HCEC 1CT (cell line): ENCODE data around the gene GATA5.

ENCODE experiments used
- DNase-seq: peaks from one replicate; pipeline ENCODE4 v3.0.0-alpha.2; 2017

The GATA5 gene

DNA sequence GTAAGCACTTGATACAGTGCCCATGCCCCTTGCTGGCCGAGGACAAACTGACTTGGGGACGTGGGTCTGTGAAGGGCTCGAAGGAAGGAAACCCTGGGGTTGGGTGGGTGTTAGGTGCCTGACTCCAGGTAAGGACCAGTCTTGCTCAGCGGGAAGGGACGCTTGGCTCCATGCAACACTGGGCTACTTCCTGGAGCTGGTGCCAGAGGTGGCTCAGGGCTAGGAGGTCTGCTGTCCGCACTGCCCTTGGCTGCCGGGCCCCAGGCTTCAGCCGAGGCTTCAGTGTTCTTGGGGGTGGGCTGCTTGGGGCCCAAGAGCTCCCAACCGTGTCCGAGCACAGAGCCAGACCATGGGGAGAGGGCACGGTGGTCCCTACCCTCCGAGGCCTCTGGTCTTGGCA, 5.3 kb downstream of the GATA5 start:
- no peak for DNase-seq

DNA sequence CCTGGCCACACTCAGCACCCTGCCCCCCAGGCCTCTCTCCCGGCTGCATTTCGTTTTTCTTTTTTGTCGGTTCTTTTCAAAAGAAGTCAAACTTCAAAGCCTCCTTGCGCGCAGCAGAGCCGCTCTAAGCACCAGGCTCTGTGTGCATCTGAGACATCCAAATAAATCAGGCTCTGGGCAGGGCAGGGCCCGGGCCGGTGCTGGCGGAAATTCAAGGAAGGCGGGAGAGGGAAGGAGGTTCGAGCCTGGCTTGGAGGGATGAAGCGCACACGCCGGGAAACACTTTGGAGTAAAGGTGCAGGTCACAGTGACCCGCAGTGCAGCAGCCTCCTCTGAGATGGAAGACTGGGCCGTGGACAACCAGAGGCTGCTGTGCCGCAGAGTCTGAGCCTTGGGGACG, 5.8 kb downstream of the GATA5 start:
- DNase-seq: no peak

DNA sequence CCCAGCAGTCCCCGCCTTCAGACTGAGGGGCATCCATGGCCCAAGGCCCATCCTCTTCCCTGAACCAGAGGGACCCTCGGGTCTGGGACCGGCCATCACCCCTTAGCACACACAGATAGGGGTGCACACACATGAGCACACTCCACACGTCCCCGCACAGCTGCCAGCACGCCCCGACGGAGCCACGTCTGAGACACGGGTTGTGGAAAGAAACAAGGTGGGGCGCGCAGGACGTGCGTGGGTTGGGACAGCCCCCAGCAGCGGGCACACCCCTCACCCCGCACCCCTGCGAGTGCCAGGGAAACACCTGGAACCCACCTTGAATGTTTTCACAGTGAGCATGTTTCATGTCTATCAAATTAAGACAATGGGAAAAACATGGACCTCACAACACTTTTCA, 6.4 kb downstream of the GATA5 start:
- DNase-seq: no peak

DNA sequence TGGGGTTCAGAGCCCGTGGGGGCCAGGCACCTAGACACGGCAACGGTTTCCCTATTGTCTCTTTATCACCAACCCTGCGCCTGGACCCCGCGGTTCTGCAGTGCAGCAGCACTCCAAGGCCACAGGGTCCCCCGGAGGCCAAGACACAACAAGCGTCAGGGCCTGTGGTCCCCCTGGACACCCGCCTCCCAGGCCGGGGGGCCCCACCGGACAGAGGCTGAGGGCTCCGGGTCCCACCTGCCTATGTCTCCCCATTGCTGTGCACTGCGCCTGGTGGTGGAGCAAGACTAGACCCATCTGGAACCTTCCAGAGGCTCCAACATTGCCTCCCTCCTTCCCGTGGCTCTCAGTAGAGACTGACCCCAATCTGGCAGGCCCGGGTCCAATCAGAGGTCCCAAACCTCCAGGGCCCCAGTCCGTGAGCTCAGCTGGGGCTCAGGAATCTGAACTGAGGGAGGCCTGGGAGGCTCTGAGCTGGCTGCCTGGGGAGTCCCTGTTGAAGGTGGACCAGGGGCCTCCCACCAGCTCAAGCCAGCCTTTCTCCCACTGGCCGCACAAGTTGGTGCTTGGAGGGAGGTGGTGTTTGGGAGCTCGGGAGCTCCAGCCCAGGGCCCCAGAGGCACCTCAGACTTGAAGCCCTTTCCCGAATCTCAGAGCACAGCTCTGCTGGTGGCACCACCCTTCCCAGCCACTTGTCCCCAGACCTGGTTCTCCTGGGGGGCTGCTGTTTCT, 8.8 kb downstream of the GATA5 start:
- no peak for DNase-seq

DNA sequence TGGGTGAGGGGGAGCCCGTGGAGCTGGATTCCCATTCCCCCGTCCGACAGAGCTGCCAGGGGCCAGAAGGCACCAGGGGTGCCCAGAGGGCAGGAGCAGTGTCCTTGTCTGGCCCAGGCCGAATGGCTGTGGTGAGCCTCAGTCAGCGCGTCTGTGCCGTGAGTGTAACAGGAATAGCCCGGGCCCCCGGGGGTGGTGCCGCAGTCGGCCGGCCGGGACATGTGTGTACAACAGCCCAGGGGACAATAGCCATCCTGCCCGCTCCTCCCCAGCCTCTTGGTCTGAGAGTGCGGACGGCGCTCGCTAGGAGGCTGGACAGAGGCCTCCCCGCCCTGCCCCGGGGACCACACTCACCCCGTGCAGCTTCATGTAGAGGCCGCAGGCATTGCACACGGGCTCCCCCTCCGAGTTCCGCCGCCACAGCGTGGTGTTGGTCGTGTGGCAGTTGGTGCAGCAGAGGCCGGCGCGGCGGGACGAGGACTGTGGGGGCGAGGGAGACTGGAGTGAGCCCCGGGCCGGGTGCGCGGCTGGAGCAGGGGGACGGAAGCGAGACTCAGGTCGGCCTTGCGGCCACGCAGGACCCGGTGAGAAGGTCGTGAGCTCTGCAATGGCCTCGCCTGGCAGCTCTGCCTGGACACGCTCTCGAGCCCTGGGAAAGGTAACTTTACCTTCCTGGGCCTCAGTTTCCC, 9.6 kb downstream of the GATA5 start:
- DNase-seq: no peak

DNA sequence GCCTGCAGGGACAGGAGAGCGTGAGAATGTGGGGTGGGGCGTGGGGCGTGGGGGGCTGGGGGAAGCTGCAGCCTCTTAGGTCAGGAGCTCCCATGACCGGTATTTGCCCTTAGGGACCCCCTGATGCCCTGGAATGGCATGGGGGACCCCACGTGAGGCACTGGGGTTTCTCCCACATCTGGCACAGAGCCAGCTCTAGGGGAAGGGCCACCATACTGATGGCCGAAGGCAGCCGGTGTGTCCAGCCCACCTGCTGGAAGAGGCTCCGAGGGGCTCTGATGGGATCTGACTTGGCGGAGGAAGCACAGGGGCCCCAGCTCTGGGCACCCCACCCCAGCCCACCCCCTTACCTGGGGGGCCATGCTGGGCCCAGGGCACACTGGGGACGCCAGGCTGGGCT, 10.8 kb downstream of the GATA5 start:
- no peak for DNase-seq

DNA sequence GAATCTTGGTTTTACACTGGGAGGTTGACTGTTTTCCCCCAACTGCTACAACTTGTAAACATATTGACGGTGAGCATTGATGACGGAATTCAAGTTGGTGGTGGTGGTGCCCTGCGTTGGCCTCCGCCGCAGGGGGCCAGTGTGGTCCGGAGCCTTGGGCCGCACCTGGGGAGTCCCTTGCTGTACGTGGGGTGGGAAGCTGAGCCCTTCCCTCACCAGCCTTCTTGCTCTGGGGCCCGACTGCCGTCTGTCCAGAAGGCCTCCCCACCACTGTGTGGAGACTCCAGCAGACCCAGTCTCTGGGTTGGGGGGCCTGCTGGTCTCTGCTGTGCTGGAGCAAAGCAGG, 11.4 kb downstream of the GATA5 start:
- DNase-seq: no peak

DNA sequence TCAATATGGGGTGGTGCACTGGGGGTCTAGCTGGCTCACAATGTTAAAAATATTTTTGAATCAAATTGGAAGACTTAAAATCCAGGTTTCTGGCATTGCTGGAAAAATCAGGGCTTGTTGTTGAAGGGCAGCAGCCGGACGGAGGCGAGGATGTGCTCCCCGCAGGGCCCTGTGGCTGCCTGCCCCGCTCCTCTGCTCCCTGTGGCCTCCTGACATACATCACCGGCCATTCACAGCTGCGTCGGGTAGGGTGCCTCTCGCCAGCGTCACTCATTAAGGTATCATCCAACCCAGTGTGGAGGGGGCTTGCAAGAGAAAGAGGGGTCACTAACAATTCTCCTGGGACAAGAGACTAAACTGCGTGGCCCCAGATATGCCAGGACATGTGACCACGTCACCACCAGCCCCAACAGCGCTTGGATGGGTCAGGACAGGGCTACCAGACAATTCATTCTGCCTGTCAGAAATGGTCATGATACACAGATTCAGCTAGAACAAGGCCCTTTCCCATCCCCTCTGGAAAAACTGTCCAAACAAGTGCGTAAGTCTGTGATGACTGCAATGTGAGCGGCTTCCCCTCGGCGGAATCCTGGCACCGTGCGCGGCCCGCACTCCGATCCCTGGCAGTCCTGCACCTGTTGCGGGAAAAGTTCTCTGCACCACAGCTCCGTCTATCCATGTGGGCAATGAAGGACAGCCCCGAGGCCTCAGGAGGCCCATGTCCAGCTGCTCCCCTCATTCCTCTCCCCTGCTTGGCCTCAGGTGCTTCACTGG, 12.0 kb downstream of the GATA5 start:
- DNase-seq: no peak

DNA sequence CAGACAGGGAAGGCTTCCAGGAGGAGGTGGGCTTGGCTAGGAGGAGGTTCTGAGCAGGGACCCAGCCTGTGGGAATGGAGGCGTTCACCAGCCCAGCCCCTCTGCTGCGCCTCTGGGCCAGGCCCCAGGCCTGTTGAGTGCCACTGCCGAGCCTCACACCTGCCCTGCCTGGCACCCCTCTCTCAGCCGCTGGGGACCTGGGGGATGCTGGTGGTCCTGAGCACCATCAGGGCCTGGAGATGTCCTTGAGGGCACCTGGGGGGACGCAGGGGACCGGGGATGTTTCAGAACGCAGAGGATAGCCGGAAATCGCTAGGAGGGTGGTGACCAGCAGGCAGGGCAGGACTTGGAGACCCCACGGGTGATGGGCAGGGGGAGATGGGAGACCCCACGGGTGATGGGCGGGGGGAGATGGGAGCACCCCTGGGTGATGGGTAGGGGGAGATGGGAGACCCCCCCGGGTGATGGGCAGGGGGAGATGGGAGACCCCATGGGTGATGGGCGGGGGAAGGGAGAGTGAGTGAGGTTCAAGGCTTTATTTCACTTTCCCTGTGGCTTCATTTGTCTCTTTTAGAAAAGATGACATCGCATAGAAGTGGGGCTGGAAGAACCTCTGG, 12.7 kb downstream of the GATA5 start:
- no peak for DNase-seq

DNA sequence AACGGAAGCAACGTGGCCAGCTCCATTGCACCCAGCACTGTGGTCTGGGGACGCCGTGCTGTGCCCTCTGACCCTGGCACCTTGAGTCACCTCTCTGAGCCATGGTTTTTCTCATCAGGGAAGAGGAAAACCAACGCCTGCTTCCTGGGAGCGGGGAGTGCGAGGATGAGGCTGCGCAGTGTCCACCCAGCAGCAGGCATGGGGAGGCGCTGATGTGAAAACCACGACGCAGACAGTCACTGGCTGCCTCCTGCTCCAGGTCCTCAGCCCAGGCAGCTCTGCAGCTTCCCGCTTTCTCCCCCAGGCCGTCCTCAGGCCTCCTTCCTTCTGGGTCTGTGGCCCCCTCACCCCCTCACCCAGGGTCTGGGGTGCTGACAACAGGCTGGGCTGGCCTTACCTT, 14.0 kb downstream of the GATA5 start:
- no peak for DNase-seq

DNA sequence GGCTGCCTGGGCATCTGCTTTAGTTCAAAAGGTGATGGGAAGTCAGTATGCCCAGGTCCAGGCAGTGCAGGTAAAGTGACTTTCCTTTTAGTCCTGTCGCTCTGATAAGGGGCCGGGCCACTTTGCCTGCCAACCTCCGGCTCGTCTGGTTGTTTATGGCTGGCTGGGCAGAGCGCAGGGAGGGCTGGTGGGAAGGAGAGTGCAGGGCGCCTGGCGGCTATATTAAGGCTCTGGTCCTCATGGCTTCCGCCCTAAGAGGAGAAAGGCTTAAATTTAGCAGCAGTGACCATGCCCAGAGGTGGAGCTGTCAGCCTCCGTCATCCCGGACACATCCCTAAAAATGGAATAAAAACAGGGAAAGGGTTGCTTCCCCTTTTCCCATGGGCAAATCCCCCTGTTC, 14.6 kb downstream of the GATA5 start:
- no peak for DNase-seq

DNA sequence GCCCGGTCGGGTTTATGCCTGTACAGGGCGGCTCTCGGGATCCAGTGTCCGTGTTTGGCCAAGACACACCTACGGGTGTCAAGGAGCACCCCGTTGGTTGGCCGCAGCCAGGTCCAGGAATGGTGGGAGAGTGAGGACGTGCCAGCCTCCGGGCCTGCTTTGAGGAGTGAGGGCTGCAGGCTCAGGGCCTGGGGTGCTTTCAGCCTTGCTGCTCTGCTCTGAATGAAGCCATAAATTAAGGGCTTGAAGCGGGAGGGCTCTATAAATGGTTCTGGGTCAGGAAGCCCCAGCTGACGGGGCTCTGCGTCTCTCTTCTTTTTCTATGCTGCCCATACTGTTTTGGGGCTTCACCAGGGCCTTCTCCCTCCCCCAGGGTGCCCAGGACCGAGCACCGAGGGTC, 15.1 kb downstream of the GATA5 start:
- DNase-seq: no peak

DNA sequence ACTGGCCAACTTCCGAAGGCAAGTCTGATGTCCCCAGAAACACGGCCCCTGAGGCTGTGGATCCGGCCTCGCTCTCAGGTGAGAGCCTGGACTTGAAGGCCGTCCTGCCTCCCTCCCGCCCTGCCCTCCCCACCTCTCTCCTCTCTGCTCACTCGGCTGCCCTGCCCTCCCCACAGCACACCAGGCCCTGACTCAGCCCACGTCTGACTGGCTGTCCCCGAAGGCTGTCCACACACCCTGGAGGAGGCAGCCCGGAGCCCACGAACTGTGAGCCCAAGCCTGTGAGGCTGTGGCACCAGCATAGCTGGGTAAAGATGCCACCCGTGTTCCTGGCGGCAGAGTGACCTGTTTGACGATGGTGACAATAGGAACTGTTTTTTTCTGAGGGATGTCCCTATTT, 16.3 kb downstream of the GATA5 start:
- DNase-seq: no peak

DNA sequence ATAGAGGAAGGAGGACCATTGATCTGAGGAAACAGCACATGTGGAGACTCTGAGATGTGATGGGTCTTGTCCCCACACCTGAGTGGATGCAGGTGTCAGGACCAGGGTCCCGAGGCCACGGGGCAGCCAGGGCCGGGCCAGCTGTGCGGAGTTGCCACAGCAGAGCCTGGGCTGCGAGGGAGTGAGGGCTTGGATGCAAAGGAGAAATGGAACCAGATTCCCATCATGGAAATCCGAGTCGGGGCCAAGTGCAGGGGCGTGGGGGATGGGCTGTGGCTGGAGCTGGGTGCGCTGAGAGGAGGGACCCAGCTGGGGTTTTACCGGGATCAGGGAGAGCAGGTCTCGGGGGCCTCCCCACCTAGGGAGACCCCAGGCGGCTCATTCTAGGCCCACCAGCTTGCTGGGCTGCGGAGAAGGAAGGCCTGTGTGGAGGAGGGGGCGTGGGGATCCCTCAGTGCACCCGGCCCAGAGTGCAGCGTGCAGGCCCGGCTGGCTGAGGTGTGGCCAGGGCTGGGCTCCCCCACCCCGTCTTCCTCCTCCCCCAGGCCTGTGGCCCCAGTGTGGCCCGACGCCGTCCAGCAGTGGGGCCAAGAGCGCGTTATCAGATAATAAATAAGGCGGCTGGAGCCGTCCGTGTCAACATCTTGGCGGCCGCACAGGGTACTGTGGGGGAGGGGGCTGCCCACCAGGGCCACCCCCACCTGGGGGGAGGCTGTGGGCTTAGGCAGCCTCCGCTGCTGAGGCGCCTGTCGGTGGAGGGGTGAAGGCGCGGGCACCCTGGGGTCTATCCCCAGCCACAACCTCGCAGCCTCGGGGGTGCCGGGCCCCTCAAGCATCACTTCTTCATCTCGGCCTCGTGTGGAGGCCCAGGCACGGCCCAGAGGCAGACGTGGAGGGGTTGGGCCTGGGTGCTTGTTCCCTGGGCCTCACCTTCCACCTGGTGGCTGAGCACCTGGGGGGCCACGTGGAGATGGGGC, 17.2 kb downstream of the GATA5 start:
- DNase-seq: no peak

DNA sequence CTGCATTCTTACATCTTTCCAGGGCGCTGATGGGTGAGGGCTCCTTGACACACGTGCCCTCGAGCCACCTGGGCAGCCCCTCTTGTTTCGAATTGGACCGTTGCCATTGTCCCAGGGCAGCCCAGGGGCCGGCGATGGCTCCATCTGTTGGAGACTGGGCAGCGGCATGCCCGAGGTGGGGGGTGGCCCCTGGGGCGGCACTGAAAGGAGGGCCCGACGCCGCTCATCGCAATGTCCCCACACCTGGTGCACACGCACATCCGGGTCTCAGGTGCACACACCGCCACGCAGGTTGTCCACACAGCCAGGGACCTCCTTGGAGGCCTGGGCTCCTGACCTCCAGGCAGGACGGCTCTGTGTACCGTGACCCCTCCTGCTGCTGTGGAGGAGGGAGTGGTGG, 18.0 kb downstream of the GATA5 start:
- DNase-seq: no peak

DNA sequence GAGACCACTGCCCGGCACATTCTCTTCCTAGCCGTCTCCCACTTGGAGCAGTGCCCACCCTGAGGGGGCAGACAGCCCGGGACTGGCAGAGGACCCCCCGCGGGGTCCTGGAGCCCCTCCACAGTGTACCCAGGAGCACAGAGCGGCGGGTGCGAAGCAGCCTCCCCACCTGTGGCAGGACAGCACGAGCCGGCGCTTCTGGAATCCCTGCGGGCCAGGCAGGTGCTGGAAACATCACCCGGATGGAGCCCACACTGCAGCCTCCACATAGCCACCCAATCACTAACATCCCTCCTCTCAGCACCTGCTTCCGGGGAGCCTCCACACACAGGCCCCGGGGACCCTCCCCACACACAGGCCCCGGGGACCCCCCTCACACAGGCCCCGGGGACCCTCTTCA, 18.7 kb downstream of the GATA5 start:
- DNase-seq: no peak

DNA sequence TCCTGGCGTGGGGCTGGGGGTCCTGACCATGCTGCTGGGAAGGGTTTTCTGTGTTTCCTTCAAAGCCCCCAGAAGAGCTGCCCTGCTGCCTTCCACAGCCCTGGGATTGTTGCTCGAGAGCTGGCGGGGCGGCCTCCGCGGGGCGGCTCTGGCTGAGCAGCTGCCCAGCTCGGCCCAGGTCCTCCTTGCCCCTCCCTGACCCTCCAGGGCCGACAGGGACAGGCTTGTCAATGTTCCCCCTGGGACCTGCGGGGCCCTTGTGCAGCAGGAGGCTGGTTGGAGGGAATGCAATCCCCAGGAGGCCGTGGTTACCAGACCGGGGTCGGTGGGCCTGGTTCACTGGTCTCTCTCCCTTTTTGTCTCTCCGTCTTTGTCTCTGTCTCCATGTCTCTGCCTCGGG, 19.9 kb downstream of the GATA5 start:
- DNase-seq: no peak

DNA sequence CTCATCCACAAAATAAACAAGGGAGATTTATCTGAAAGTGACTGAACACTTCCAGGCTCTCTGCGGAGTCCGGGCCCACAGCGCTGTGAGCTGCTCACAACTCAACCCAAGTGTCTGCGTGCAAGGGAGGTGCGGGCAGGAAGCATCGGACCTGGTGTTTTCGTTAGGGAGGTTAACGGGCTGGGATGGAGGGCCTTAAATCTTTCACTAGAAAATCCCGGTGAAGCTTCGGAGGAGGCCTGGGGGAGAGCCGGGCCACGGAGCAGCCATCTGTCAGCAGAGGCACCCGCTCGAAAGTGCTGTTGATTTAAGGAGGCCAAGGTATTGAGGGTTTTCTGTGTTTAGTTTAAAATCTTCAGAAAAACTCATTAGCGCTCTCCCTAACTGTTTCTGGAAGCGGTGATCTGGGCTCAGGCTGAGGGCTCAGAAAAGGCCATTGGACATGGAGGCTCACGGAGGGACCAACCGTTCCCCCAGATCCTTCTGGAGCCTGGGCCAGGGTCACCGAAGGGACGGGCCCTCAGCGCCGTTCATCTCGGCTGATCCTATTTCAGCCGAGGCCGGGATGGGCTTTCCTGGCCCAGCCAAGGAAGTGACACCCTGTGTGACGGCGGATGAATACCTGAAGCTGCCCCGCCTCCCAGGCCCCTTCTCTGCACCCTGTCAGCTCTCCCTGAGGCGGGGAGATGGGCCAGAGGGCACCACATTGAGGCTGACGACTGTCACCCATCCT, 20.7 kb downstream of the GATA5 start:
- DNase-seq: no peak

DNA sequence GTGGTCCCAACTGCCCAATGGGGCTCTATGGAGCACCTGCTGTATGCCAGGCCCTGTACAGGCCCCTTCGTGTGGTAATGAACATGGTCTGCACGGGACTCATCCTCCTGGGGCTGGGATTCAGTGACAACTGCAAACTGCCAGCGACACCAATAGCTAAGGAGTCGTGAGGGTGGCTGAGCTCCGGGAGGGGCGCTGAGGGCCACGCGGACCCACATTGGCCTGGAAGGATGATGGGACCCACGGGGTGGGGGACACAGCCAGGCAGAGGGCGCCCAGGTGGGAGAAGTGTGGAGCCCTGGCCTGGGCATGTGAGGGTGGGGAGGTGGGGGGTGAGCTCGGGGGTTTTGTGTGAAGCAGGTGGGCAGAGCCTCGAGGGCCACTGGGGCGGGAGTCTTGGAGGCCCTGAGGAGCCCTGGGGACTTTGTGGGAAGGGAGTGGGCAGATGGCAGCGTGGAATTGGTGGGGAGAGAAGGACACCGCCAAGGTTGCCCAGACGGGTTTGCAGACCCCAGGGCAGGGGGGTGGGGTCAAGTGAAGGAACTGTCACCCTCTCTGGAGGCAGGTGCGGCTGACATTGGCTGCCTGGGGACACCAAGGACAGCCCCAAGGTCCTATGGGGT, 22.5 kb downstream of the GATA5 start:
- no peak for DNase-seq

DNA sequence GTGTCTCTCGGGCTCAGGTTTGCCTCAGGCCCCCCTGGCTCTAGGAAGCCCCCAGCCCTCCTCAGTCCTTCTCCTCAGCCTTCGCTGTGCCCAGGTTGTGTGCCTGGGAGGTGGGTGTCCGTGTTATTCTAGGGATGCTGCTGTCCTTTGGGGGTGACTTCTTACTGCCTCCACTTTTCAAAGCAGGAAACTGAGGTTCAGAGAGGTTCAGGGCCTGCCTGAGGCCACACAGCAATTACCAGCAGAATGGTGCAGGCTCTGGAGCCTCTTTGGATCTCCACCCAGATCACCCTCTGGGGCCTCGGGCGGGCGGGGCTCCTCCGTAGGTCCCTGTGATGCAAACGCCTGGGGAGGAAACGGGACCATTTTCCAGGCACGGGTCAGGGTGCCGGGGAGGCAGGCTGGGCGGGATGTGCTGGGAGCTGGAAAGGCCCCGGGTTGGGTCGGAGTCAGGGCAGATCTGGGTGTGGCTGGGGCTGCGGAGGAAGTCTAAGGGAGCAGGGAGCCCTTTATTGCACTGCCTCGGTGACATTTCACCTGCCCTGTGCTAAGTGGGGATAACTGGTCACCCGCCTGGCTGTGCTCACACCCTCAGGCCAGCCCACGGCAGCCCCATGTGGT, 23.2 kb downstream of the GATA5 start:
- DNase-seq: no peak

DNA sequence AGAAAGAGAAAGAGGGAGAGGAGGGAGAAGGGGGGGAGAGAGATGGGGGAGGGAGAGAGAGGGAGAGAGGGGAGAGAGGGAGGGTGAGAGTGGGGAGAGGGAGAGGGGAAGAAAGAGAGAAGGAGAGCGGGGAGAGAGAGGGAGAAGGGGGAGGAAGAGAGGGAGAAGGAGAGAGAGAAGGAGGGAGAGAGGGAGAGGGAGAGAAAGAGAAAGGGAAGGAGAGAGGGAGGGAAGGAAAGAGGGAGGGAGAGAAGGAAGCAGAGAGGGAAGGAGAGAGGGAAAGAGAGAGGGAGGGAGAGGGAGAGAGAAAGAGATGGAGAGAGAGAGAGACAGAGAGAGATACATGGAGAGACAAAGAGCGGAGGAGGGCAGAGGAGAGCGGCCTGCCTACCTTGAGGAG, 23.8 kb downstream of the GATA5 start:
- DNase-seq: no peak
